Heart right ventricle (tissue), 16 donors: ENCODE data around the gene GPR137B. TPM values are rescaled to one million over a fixed set of nuclear protein-coding genes. Genes with fewer than 3 reads are reported as not detected.

ENCODE experiments used
- ATAC-seq, 8 donors: fragments of 200-7000 bp; cut with Tn5 transposase; one replicate each; pipeline ENCODE4 v1.9.1; 2020; ENCODE audit warnings: mild to moderate bottlenecking in 8 of 8, moderate library complexity in 8 of 8, moderate number of reproducible peaks in 1 of 8
- DNase-seq, 2 donors: peaks; one replicate each; pipeline ENCODE4 v3.0.0-alpha.2; 2020
- H3K27ac ChIP-seq, 10 donors: fragments of 200-600 bp; sonication (generic) in 2 of 10; one replicate each; pipeline versions ENCODE4 v1.5.0 to v1.8.0; 2020 to 2022; ENCODE audit warnings: mild to moderate bottlenecking in 3 of 10
- H3K27me3 ChIP-seq, 7 donors: fragments of 200-600 bp; one replicate each; pipeline ENCODE4 v1.8.0; 2021 to 2022; ENCODE audit warnings: mild to moderate bottlenecking in 2 of 7
- H3K36me3 ChIP-seq, 9 donors: fragments of 200-600 bp; sonication (generic) in 1 of 9; one replicate each; pipeline versions ENCODE4 v1.5.0 to v1.8.0; 2020 to 2022; ENCODE audit warnings: mild to moderate bottlenecking in 2 of 9
- H3K4me1 ChIP-seq, 9 donors: fragments of 200-600 bp; sonication (generic) in 1 of 9; one replicate each; pipeline versions ENCODE4 v1.5.0 to v1.8.0; 2020 to 2022; ENCODE audit warnings: mild to moderate bottlenecking in 4 of 9
- H3K4me3 ChIP-seq, 10 donors: fragments of 200-600 bp; sonication (generic) in 2 of 10; one replicate each; pipeline versions ENCODE4 v1.5.0 to v1.8.0; 2020 to 2022; ENCODE audit warnings: mild to moderate bottlenecking in 7 of 10, moderate library complexity in 2 of 10
- H3K9me3 ChIP-seq, 11 donors: fragments of 200-600 bp in 10 of 11; sonication (generic) in 2 of 11; one replicate each; pipeline versions ENCODE4 v1.5.0 to v1.8.0; 2013 to 2022; ENCODE audit warnings: mild to moderate bottlenecking in 2 of 11, control low read depth in 1 of 11, moderate library complexity in 1 of 11
- WGBS, 2 donors: extraction: QIAGEN DNeasy Blood & Tissue Kit; methylation state at CpG; one replicate each; pipeline ENCODE4 v1.1.7; 2013; ENCODE audit warnings: inconsistent platforms in 1 of 2; 5-methylcytosine and 5-hydroxymethylcytosine counted together
- intact Hi-C, 10 donors: fragments of 100-400 bp; cut with DNase I; formaldehyde crosslinking; loops; one replicate each; pipeline versions ENCODE4 v1.11.1 to v1.14.2; 2022
- polyA plus RNA-seq, 2 donors: library from polyadenylated mRNA; stranded (reverse); fragments of 200-250 nt; gene quantifications; one replicate each; pipeline ENCODE4 v1.2.3, GENCODE V29; 2013
- total RNA-seq, 10 donors: library from RNA; stranded (reverse); fragmentation: NEBNext Ultra II Directional in 3 of 10; extraction: Animal tissue kit (Norgen Biotek cat#: 25700) in 3 of 10; gene quantifications; one replicate each; pipeline versions ENCODE4 v1.2.1 to v1.2.4, GENCODE V29; 2021 to 2023
- TF ChIP-seq, protein P1 (sequence below), 9 donors: fragments of 200-600 bp; sonication (generic) in 2 of 9; IDR thresholded peaks; one replicate each; pipeline versions ENCODE4 v1.5.0 to v1.8.0; 2021 to 2022; ENCODE audit warnings: antibody characterized with exemption in 9 of 9, mild to moderate bottlenecking in 5 of 9, moderate library complexity in 1 of 9
- donor health status: Arrhythmogenic right ventricular cardiomyopathy.
- donor health status: ischemic (EF 13 %, LVEDD 7.1; RV severe dilation, severe dysfunction).
- donor health status: healthy with polysubstance abuse.
- donor health status: DM: no; HTN: yes; CAD: no.
- donor health status: DM: no; HTN: no; CAD: no.
- donor health status: ischemic (EF 25% LVEDD 6.9; RV normal size, moderate dysfunction).
- donor health status: ischemic (EF 25% LVEDD 5.7; RV mildly dilated, moderate dysfunction).
- donor health status: healthy.
- donor health status: DM: yes; HTN: yes; CAD: no.
- donor health status: Ischemic cardiomyopathy.
- donor health status: ischemic (EF 35%, LVEDD 5.7; RV mildly dilated, moderate dysfunction).
- donor health status: nonischemic (EF 11% LVEDD 7.7; RV severe dilation, severe dysfunction).
- donor health status: DM: yes; HTN: yes; CAD: no.
- donor health status: PGD.
- donor health status: ischemic (EF 29% LVEDD 5.4; RV normal size, mild dysfunction).
- donor health status: nonischemic (EF 23%, LVEDD 6.1; RV moderate dilation, normal function).

Gene GPR137B
- total and polyA plus RNA-seq, 12 donors: 10.6 to 51.4 (median 32.7) TPM

DNA sequence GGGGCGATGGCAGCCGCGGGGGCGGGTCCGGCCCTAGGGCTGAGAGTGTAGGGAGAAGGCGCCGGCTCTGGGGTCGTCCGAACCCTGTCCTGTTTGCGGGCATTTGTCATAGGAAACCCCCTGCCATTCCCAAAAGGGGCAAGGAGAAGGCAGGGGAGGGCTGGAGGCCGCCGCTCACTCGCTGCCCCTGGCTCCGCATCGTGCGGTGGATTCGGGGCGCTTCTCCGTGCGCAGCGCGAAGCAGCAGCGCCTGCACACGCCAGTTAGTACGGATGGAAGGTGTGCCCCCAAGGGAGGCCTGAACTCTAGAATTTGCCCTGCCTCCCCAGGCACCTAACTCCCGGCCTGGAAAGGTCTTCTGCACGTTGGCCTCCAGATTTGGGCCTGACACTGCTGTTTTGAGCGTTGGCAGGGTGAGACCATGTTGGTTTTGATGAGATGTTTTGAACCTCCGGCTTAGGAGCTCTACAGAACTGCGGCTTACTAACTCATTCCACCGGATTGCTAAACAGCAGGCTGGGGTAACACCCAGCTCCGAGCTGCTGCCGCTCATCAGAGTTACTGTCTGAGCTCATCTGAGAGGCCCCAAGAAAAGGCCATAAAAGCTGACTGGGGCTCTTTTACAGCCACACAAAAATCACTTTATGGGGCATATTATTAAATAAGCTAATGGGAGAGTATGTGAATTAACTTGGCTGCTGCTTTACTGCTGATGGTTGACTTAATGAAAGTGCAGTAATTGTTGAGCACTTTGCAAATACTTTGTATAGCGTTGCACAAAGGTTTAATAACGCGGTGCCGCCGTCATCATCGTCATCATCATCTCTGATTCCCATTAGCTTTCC is 987 bp downstream of the GPR137B start:
- WGBS, 2 donors: 21% methylated on average over 39 of the region's 39 CpGs
- DNase-seq (peak in 1 of 2 donors; percentile 33), ATAC-seq (peak in 6 of 8 donors; percentile 14 to 47 (median 34))
- TF ChIP-seq, protein P1, sequence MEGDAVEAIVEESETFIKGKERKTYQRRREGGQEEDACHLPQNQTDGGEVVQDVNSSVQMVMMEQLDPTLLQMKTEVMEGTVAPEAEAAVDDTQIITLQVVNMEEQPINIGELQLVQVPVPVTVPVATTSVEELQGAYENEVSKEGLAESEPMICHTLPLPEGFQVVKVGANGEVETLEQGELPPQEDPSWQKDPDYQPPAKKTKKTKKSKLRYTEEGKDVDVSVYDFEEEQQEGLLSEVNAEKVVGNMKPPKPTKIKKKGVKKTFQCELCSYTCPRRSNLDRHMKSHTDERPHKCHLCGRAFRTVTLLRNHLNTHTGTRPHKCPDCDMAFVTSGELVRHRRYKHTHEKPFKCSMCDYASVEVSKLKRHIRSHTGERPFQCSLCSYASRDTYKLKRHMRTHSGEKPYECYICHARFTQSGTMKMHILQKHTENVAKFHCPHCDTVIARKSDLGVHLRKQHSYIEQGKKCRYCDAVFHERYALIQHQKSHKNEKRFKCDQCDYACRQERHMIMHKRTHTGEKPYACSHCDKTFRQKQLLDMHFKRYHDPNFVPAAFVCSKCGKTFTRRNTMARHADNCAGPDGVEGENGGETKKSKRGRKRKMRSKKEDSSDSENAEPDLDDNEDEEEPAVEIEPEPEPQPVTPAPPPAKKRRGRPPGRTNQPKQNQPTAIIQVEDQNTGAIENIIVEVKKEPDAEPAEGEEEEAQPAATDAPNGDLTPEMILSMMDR (IDR thresholded peaks at IDR 0.05): no peak
- peak overlapping the region; percentile 29 to 97 (median 76) for H3K4me3 ChIP-seq
- peak overlapping the region in 8 of 10 donors; percentile 1 to 90 (median 60) for H3K27ac ChIP-seq
- H3K9me3 ChIP-seq: no peaks in the 10 kb centered on the region
- intact Hi-C loops: loop anchor here in 2 of 10 donors (5.0 to 10.0 kb wide), 2 partner anchors 139 to 141 kb away; partner anchors contain the start of gene ERO1B (in 2 of the 2)
- peaks cover 6 to 61% (median 37%) of the 10 kb centered on the region in 9 donors for H3K4me1 ChIP-seq
- H3K27me3 ChIP-seq: peaks cover 0 to 24% (median 0%) of the 10 kb centered on the region in 7 donors
- peaks cover 0 to 10% (median 0%) of the 10 kb centered on the region in 9 donors for H3K36me3 ChIP-seq

DNA sequence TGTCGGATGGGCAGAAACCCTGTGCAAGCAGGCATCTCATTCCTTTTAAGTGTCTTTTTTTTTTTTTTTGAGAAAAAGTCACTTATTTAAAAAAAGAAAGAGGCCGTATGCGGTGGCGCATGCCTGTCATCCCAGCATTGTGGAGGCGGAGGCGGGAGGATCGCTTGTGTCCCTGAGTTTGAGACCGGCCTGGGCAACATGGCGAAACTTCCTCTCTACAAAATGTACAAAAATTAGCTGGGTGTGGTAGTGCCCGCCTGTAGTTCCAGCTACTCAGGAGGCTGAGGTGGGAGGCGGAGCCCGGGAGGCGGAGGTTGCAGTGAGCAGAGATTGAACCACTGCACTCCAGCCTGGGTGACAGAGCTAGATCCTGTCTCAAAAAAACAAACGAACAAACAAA is 1.7 kb downstream of the GPR137B start:
- H3K36me3 ChIP-seq: peaks cover 0 to 10% (median 0%) of the 10 kb centered on the region in 9 donors
- H3K27me3 ChIP-seq: peaks cover 0 to 20% (median 0%) of the 10 kb centered on the region in 7 donors
- H3K9me3 ChIP-seq: no peaks in the 10 kb centered on the region
- TF ChIP-seq, protein P1 (IDR thresholded peaks at IDR 0.05): no peak
- no peak for ATAC-seq
- H3K4me1 ChIP-seq: peaks cover 6 to 68% (median 43%) of the 10 kb centered on the region in 9 donors
- no peak for DNase-seq
- peak overlapping the region in 3 of 10 donors; percentile 20 to 90 (median 57) for H3K27ac ChIP-seq
- H3K4me3 ChIP-seq: peak overlapping the region in 9 of 10 donors; percentile 56 to 97 (median 80)
- intact Hi-C loops: loop anchor here in 2 of 10 donors (5.0 to 10.0 kb wide), 2 partner anchors 138 to 141 kb away; partner anchors contain the start of gene ERO1B (in 2 of the 2)
- WGBS, 2 donors: 95 to 96% methylated on average over 14 of the region's 14 CpGs

DNA sequence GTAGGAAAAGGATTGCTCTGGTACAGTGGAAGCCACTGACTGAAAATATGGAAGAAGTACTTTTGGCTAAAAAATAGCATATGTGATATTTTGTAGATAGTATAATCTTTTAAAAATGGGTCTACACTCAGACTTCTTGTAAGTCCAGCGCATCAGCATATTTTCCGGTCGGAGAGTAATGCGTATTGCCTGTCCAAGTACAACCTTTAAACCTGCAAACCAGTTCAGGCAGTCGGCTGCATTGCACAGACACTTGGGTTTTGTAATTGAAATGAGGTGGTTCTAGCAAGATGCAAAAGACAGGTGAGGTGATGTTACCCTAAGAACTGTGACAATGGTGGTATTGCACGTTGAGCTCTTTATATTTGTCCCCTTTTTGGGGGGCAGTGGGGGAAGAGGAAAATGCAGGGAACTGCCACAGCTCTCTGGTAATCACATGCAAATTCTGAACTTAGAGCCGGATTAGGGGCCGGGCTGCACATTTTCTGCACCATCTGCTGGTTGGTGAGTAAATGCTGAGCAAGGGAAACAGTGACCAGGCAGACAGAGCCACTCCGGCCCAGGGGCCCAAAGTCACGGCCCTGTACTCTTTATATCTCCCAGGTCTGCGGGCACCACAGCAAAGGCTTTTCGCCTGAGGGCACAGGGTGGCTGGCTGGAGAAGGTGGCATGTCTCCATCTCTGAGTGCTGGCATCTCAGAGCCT is 2.3 kb downstream of the GPR137B start:
- DNase-seq (peak in 1 of 2 donors; percentile 29), ATAC-seq (peak in 5 of 8 donors; percentile 6 to 39 (median 16))
- intact Hi-C loops: loop anchor here in 2 of 10 donors (5.0 to 10.0 kb wide), 2 partner anchors 138 to 140 kb away; partner anchors contain the start of gene ERO1B (in 2 of the 2)
- WGBS, 2 donors: 66 to 69% methylated on average over 12 of the region's 12 CpGs
- peaks cover 0 to 20% (median 0%) of the 10 kb centered on the region in 7 donors for H3K27me3 ChIP-seq
- TF ChIP-seq, protein P1 (IDR thresholded peaks at IDR 0.05): no peak
- peak overlapping the region in 7 of 10 donors; percentile 5 to 97 (median 73) for H3K4me3 ChIP-seq
- H3K4me1 ChIP-seq: peaks cover 6 to 74% (median 47%) of the 10 kb centered on the region in 9 donors
- H3K9me3 ChIP-seq: no peaks in the 10 kb centered on the region
- H3K36me3 ChIP-seq: peaks cover 0 to 10% (median 0%) of the 10 kb centered on the region in 9 donors
- peak overlapping the region in 8 of 10 donors; percentile 15 to 90 (median 42) for H3K27ac ChIP-seq

DNA sequence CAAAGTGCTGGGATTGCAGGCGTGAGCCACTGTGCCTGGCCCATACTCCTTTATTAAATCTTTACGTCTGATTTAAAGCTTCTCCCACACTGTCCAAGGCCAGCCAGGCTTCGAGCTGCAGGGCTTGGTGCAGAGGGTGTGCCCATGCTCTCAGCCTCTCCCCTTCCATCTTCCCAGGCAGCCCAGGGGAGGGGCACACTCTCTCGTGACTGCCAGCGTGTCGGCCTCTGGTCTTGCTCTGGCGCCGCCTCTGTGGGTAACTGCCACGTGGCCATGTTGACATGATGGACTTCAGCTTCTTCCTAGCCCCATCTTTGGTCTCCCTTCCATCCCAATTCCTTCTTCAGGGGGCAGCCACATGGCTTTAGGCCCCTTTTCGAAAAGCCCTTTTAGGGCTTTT is 4.7 kb downstream of the GPR137B start:
- no peaks in the 10 kb centered on the region for H3K9me3 ChIP-seq
- no peaks in the 10 kb centered on the region for H3K27me3 ChIP-seq
- intact Hi-C loops: loop anchor here in 1 of 10 donors (10.0 kb wide), 1 partner anchor 138 kb away; the partner anchor contains the start of gene ERO1B
- peak in 1 of 8 donors; percentile 13 for ATAC-seq
- DNase-seq: no peak
- H3K27ac ChIP-seq: peak overlapping the region in 3 of 10 donors; percentile 10 to 73 (median 13)
- 77 to 83% methylated on average over 10 of the region's 10 CpGs for WGBS, 2 donors
- peaks cover 0 to 10% (median 0%) of the 10 kb centered on the region in 9 donors for H3K36me3 ChIP-seq
- TF ChIP-seq, protein P1 (IDR thresholded peaks at IDR 0.05): no peak
- no peak overlapping the region for H3K4me3 ChIP-seq
- peaks cover 2 to 84% (median 50%) of the 10 kb centered on the region in 9 donors for H3K4me1 ChIP-seq
